ENCODE measurements around the gene TERT.
"Not testable (repeated sequence)": the region's sequence is repeated elsewhere in the genome, so short reads cannot be mapped to it uniquely, and the experiment has no call there.

TERT gene

DNA sequence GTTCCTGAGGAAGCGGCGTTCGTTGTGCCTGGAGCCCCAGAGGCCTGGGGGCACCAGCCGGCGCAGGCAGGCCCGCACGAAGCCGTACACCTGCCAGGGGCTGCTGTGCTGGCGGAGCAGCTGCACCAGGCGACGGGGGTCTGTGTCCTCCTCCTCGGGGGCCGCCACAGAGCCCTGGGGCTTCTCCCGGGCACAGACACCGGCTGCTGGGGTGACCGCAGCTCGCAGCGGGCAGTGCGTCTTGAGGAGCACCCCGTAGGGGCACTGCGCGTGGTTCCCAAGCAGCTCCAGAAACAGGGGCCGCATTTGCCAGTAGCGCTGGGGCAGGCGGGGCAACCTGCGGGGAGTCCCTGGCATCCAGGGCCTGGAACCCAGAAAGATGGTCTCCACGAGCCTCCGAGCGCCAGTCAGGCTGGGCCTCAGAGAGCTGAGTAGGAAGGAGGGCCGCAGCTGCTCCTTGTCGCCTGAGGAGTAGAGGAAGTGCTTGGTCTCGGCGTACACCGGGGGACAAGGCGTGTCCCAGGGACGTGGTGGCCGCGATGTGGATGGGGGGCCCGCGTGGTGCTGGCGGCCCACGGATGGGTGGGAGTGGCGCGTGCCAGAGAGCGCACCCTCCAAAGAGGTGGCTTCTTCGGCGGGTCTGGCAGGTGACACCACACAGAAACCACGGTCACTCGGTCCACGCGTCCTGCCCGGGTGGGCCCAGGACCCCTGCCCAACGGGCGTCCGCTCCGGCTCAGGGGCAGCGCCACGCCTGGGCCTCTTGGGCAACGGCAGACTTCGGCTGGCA lies 1.3 kb downstream of the TERT start:
- no peak for DNase-seq

DNA sequence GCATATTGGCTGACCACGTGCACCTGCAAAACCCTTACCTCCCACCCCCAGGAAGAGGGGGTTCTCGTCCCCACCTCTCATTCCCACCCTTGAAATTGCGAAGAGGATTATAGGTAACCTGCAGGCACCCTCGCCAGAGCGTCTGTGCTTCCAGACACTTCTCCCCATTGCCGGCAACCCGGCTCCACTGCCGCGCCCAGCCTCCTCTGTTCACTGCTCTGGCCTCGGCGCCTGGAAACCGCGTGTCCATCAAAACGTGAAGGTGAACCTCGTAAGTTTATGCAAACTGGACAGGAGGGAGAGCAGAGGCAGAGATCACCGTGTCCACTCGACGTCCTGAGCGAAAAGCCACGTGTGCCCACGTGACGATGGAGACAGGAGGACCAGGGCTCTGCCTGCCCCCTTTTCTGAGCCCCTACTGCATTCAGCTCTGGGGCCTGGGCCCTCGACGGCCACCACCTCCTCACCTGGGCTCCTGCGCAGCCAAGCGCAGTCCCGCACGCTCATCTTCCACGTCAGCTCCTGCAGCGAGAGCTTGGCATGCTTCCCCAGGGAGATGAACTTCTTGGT lies 1.9 kb downstream of the TERT start:
- DNase-seq = no peak

DNA sequence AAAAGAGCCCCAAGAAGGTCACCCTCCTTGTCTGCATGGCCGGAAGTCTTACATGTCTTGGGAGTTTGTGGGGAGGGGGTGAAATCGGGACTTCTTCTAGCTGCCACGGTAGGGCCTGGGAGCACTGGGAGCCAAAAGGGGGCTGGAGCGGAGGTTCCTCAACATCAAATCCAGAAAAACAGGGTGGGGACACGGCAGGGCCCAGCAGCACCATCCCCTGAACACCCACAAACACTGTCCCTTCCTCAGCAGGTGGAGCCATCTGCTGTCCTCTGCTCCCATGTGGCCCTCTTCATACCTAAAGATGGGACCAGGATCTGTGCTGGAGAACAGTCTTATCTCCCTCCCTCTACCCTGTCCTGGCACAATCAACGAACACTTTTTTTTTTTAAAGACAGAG lies 2.7 kb downstream of the TERT start:
- DNase-seq = no peak

DNA sequence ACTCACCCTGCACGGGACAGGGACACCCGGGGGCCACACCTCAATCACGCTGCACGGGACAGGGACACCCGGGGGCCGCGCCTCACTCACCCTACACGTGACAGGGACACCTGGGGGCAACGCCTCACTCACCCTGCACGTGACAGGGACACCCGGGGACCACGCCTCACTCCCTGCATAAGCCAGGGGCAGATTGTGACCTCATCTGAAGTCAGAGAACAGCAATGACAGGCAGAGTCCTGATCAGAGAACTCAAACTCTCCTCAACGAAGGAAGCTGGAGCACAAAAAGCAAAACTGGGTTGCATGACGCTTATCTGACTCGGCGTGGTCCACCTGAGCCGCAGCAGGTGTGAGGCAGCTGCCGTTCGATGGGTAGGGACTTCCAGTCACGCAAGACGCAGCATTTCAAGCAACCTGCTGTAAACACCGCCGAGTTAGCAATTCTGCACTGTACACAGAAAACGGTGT lies 3.2 kb downstream of the TERT start:
- no peak for DNase-seq

DNA sequence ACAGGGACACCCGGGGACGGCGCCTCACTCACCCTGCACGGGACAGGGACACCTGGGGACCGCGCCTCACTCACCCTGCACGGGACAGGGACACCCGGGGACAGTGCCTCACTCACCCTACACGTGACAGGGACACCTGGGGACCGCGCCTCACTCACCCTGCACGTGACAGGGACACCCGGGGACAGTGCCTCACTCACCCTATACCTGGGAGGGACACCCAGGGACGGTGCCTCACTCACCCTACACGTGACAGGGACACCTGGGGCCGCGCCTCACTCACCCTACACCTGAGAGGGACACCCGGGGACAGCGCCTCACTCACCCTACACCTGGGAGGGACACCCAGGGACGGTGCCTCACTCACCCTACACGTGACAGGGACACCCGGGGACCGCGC lies 3.9 kb downstream of the TERT start:
- DNase-seq = not testable (repeated sequence)

DNA sequence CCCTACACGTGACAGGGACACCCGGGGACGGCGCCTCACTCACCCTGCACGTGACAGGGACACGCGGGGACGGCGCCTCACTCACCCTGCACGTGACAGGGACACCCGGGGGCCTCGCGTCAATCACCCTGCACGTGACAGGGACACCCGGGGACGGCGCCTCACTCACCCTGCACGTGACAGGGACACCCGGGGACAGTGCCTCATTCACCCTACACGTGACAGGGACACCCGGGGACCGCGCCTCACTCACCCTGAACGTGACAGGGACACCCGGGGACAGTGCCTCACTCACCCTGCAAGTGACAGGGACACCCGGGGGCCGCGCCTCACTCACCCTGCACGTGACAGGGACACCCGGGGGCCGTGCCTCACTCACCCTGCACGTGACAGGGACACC lies 5.3 kb downstream of the TERT start:
- not testable (repeated sequence) for DNase-seq

DNA sequence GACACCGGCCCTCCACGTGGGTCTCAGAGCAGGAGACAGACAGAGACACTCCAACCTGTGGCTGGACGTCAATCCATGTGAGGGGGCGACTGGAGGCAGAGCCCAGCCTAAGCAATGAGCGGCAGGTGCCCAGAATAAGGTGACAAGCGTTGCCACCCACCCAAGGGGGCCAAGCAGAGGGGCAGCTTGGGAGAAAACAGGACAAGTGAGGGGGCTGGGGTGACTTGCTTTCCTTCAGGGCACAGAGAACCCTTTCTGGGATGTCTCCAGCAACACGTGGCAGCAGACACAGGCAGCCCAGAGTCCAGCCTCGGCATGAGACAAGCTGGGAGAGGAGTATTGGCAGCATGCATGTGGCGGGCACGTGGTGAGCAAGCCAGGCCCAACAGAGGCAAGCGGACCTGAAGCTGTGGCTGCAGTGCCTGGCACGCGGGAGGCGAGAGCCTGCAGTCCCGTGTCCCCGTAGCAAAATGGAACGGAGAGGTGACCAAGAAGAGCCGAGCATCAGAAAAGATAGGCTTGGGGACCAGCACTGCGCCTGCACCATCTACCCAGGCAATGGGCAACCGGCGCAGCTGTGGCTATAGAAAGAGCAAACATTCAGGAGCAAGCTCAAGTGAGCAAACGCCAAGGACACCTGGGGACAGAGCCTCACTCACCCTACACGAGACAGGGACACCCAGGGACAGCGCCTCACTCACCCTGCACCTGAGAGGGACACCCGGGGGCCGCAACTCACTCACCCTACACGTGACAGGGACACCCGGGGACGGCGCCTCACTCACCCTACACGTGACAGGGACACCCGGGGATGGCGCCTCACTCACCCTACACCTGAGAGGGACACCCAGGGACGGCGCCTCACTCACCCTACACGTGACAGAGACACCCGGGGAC lies 6.2 kb downstream of the TERT start:
- DNase-seq = no peak

DNA sequence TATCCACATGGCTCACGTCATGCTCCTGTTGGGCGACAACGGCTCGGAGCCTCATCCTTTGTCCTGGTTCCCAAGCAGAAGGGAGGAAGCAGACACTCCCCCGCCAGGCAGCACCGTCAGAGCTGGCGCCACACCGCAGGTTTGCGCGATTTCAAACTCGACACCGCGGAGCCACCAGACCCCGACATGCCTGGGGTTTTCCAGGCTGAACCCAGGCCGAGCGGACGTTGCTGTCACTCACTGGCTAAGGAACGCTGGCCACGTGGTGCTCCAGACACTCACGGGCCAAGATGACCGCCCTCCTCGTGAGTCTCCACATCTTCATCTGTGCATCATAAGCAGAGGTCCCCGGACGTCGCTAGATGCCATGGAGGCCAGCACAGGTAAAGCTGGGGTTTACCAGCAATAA lies 9.0 kb downstream of the TERT start:
- no peak for DNase-seq

DNA sequence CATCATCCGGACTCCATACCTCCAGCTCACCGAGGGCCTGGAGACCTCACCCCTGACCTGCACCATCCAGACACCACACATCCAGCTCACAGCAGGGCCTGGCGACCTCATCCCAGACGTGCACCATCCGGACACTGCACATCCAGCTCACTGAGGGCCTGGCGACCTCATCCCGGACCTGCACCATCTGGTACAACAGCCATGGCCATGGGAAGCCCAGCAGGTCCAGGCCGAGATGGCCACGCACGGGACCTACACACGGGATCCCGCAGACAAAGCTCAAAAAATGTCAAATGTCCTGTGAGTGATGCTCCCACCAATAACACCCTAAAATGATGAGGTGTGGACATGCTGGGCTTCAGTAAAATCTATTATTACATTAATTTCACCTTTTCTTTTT lies 9.7 kb downstream of the TERT start:
- DNase-seq = no peak

DNA sequence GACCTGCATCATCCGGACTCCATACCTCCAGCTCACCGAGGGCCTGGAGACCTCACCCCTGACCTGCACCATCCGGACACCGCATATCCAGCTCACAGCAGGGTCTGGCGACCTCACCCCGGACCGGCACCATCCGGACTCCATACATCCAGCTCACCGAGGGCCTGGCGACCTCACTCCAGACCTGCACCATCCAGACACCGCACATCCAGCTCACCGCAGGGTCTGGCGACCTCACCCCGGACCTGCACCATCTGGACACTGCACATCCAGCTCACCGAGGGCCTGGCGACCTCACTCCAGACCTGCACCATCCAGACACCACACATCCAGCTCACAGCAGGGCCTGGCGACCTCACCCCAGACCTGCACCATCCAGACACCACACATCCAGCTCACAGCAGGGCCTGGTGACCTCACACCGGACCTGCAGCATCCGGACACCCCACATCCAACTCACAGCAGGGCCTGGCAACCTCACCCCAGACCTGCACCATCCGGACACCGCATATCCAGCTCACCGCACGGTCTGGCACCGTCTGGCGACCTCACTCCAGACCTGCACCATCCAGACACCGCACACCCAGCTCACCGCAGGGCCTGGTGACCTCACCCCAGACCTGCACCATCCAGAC lies 10.4 kb downstream of the TERT start:
- DNase-seq = not testable (repeated sequence)

DNA sequence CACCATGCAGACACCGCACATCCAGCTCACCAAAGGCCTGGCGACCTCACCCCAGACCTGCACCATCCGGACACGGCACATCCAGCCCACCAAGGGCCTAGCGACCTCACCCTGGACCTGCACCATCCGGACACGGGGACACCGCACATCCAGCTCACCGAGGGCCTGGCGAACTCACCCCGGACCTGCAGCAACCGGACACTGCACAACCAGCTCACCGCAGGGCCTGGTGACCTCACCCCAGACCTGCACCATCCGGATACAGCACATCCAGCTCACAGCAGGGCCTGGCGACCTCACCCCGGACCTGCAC lies 11.2 kb downstream of the TERT start:
- DNase-seq = not testable (repeated sequence)

DNA sequence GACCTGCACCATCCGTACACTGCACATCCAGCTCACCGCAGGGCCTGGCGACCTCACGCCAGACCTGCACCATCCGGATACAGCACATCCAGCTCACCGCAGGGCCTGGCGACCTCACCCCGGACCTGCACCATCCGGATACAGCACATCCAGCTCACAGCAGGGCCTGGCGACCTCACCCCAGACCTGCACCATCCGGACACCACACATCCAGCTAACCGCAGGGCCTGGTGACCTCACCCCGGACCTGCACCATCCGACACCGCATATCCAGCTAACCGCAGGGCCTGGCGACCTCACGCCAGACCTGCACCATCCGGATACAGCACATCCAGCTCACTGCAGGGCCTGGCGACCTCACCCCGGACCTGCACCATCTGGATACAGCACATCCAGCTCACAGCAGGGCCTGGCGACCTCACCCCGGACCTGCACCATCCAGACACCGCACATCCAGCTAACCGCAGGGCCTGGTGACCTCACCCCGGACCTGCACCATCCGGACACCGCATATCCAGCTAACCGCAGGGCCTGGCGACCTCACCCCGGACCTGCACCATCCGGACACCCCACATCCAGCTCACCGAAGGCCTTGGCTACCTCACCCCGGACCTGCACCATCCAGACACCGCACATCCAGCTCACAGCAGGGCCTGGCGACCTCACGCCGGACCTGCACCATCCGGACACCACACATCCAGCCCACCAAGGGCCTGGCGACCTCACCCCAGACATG lies 11.7 kb downstream of the TERT start:
- DNase-seq = not testable (repeated sequence)

DNA sequence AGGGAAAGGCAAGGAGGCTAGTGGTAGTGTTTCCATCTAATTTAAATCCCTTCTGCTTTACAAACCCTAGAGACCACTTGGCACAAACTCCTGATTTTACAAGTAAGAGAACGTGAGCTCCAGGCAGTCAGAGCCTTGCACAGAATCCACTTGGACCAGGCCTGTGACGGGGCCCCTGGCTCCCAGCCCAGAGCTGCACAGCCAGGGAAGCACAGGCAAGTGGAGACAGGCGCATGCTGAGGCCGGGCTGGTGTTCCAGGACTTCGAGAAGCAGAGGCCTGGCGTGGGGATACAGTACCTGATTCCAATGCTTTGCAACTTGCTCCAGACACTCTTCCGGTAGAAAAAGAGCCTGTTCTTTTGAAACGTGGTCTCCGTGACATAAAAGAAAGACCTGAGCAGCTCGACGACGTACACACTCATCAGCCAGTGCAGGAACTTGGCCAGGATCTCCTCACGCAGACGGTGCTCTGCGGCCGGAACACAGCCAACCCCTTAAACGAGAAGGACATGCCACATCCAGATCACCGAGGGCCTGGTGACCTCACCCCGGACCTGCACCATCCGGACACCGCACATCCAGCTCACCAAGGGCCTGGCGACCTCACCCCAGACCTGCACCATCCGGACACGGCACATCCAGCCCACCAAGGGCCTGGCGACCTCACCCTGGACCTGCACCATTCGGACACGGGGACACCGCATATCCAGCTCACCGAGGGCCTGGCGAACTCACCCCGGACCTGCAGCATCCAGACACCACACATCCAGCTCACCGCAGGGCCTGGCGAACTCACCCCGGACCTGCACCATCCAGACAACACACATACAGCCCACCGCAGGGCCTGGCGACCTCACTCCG lies 12.5 kb downstream of the TERT start:
- DNase-seq = no peak

DNA sequence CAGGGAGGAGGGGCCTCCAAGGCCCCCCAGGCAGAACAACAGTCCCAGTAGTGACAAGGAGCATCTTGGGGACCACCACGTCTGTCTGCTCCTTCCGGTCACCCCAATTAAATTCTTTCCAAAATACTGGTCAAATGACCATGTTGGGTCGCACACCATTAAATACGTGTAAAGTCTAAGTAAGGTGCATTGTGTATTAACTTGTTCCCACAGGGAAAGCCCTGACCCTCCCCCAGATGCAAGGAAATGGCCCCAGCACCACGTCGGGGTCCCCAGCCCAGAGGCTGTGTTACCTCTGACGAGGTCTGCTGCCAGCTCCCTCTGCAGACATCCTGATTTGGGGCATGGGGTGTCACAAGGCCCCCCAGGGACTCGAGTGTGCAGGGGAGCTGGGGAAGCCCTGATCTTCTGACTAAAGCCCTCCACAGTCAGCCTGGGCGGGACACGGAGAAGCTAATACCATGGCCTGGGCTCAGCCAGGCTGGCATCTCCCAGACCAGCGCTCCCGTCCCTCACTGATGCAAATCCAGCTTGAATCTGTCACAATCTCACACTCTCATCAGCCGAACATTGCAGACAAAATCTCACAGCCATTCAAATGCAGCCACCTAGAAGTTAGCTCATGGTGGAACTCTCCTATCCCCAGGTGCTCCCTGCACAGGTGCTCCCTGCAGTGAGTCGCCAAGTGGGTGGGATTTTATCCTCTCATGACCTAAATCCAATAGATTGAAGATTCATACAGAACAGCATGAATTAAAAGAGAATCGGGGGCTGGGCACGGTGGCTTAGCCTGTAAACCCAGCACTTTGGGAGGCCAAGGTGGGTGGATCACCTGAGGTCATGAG lies 13.6 kb downstream of the TERT start:
- DNase-seq = no peak

DNA sequence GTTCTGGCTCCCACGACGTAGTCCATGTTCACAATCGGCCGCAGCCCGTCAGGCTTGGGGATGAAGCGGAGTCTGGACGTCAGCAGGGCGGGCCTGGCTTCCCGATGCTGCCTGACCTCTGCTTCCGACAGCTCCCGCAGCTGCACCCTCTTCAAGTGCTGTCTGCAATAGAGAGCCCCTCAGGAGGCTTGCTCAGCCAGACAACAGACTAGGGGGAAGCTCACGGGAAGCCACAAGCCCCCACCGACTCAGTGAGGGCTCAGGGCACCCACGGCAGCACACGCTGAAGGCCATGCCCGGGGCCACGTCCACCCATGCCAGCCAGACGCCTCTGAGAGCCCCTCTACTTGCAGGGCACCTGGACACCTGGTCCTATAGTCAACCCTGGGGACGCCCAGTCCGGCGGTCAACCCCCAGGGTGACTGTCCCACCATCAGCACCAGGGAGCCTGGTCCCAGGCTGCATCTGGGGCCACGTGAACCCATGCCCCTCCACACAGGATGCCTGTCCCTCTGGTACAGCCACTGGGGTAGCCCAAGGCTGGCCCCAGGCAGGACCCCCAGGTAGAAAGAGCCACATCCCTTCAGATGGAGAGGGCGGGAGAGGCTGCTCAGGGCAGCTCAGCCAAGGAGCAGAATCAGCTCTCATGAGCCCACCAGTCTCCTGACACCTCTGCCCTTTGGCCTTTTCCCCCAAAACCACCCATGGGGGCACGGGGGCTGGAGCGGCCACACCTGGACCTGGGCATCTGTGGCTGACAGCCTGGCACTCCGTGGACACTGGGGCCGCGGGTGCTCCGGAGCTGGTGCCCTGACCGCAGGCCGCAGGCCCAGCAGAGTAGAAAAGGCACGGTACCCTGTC lies 14.5 kb downstream of the TERT start:
- DNase-seq = no peak

DNA sequence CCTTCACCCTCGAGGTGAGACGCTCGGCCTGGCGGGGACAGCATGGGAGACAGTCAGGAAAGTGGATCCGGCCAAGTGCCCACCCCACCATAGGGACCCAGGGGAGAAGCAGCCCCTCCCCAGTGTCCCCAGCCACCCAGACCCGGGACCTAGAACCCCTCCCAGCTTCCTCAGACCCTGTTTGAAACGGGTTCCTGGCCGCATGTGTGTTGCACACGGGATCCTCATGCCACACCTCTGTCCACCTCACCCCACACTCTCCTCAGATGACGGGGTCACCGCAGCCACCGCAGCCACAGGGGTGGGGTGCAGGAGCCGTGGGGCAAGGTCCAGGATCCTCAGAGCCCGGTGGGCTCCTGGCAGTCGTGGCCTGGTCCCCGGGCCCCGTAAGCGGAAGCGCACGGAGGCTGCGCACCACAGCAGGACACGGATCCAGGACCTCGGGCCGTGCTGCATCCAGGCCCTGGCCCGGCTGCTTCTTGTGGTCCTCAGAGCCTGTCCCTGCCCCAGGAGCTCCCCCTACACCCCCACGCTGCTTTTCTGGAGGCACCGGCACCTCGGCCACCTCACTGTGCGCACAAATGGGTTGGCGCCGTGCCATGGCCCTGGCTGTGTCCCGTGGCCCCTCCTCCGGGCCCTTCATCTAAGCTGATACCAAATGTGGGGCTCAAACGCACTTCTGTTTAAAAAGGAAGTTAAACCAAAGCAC lies 15.3 kb downstream of the TERT start:
- no peak for DNase-seq

DNA sequence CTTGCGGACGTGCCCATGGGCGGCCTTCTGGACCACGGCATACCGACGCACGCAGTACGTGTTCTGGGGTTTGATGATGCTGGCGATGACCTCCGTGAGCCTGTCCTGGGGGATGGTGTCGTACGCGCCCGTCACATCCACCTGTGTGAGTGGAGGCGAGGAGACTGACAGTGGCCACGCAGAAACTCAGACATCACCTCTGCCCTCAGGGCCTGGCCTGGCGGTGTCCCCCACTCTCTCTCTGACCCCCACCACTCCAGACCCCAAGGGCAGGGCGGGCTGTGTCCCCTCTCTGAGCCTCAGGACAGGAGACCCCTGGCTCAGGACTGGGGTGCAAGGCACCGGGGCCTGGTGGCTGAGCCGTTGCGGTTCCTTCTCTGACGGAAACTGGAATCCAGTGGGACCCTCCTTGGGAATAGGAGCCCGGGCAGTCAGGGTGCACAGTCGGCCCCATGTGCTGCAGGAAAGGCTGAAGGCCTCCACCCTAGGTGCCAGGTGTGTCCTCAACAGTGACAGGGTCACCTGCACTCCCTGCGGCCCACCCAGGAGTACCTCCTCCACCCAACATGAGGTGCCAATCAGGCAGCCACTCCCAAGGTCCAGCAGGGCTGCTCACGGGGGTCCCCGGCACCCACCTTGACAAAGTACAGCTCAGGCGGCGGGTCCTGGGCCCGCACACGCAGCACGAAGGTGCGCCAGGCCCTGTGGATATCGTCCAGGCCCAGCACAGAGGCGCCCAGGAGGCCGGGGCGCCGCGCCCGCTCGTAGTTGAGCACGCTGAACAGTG lies 16.0 kb downstream of the TERT start:
- DNase-seq = no peak

DNA sequence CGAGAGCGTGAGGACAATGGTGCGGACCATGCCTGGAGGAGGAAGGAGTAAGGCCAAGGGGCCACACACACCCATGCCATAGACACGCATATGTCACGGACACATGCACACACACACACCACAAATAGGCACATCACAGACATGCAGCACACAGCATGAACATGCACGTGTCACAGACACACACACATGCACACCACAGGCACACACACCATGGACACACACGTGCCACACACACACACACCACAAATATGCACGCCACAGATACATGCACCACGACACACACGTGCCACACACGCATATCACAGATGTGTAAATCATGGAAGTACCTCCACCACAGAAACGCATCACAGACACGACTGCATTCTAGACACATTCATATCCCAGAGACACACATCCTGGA lies 16.7 kb downstream of the TERT start:
- DNase-seq = no peak

Measured in central memory CD4-positive, alpha-beta T cell (primary cell).